COR-L47 (cell line): Measurements from ENCODE around the gene SMG7.

ENCODE experiments used
- DNase-seq: peaks from one replicate; lab custom pipeline; 2025; lab: John Stamatoyannopoulos, UW

Gene SMG7

DNA sequence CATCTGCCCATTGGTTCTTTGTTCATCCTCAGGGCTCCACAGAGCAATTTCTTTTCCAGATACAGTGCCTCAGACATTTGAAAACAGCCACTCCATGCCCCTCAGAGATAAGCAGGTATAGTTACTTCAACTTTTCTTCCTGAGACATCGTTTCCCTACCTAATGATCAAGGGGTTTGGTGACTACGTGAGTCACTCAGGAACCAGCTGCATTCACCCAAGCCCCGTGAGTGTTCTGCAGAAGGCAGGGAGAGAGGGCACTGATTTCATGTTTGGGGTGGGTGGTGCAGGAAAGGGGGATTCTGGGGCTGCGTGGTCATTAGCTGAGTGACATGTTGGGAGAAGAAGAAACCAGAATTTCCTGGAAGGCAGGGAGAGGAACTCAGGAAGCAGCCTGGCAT, 93.0 kb downstream of the SMG7 start:
- no peak for DNase-seq

DNA sequence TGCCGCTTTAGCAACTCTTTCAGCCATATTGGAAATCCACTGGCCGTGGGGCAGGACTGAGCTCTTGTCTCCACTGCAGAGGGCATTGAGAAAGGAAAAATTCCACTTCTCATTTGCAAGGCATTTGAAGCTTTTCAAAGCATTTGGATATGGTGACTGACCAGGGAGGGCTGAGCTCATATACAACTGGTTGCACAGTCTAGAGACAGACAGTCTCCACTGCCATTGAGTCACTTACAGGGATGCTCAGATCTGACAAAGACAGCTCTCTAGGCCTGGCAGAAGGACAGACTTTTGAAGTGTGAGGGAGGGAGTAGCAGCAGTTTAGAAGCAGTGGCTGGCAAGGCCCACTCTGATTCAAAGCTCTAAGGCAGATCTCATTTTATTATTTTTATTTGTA, 93.7 kb downstream of the SMG7 start:
- DNase-seq = no peak

DNA sequence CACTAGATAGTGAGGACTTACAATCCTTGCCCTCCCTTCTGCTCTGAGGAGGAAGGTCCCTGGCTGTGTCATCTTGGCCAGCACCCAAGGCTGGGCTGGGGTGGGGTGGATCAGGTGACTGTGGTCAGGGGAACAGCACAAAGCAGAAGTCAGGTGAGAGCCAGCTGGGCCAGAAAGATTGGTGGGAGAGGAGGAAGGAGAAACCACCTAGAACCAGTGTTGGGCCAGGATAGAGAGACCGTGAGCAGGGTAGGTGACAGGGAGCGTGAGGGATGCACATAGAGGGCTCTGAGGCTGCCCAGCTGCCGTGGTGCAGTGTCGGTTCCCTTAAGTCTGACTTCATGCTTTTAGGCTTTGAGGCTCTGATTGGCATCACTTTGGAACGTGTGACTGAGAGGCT, 95.3 kb downstream of the SMG7 start:
- DNase-seq = peak; percentile 36

DNA sequence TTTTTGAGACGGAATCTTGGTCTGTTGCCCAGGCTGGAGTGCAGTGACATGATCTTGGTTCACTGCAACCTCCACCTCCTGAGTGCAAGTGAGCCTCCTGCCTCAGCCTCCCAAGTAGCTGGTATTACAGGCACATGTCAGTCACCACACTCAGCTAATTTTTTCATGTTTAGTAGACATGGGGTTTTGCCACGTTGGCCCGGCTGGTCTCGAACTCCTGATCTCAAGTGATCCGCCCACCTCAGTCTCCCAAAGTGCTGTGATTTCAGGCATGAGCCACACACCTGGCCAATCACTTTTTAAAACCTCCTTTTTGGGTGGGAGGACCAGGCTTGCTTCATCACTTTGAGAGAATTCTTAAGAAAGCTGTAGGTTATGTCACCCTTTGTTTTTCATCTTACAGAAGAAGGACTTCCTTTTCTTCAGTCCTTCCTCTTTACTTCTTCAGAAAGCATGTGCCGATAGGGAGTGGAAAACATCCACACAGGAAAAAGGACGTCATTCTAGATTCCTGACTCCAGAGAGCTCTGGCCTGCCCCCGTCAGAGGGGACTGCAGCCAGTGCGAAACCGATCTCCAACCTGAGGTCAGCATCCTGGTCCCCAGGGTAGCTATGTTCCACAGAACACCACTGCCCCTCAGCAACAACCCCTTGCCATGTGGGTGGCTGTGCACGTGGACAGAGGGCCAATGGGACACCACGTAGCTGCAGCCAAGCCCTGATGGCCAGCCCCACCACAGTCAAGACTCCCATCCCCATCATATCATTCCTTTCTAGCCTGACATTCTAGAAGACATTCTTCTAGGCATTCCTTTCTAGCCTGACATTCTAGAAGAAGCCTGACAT, 96.1 kb downstream of the SMG7 start:
- DNase-seq = no peak

DNA sequence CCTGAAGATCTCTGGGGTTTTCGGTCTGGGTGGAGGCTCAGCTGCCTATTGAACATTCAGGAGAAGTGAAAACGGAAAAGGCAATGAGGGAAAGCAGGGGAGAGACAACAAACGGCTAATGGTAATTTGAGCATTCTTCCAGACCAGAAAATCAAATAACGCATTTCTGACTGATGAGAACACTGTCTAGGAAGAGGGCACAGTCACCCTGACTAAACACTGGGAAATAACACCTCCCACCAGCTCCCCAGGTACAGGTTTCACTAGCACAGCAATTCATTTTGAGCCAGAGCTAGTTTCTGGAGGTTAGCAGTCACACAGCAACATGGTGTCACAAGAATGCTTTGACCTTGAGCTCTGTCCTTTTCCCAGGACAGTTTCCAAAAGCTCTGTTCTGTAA, 96.8 kb downstream of the SMG7 start:
- no peak for DNase-seq

DNA sequence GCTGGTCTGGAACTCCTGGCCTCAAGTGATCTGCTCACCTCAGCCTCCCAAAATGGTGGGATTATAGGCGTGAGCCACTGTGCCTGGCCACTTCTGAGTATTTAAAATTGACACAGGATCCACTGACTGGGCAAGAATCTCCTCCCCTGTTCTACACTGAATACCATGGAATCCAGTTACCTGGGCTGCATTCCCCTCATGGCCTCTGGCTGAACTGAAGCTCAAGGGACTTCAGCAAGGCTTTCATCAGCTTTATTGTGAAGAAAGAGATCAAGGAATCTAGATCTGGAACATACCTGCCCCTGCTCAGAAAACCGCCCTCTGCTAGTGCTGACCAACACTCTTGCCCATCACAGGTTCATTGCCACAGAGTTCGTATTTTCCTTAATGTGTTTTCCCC, 97.5 kb downstream of the SMG7 start:
- no peak for DNase-seq

DNA sequence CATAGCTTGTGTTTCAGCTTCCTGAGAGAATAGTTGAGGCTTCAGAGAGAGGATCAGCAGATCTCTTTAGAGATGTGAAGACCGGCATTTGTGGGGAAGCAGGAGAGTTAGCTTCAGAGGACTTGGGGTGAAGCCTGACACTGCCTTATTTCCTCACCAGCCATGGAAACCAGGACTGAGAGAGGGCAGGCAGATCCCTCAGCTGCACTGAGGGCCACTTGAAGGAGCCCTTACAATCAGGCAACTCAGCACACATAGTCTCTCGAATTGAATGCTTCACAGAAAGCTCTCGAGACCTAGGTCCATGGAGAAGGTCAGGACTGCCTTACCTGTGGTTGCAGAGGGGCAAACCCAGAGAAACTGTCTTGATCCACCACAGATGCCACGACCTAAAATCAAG, 98.2 kb downstream of the SMG7 start:
- DNase-seq = no peak

DNA sequence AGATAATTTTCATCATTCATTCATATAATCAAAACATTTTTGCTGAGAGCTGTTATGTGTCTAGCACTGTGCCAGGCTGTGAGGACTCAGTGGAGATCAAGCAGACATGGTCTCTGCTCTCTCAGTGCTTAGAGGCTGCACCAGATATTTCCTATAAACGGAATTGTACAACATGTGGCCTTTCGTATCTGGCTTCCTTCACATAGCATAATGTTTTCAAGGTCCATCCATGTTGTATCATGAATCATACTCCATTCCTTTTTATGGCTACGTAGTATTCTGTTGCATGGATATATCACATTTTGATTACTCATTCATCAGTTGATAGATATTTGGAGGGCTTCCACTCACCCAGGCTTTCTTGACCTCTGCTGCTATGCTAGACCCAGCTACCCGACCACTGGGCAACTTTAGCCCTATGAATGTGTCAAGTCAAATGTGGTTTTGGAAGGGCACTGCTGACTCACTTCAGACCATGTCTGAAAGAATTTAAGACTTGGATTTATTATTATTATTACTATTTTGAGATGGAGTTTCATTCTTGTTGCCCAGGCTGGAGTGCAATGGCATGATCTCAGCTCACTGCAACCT, 99.5 kb downstream of the SMG7 start:
- DNase-seq = no peak

DNA sequence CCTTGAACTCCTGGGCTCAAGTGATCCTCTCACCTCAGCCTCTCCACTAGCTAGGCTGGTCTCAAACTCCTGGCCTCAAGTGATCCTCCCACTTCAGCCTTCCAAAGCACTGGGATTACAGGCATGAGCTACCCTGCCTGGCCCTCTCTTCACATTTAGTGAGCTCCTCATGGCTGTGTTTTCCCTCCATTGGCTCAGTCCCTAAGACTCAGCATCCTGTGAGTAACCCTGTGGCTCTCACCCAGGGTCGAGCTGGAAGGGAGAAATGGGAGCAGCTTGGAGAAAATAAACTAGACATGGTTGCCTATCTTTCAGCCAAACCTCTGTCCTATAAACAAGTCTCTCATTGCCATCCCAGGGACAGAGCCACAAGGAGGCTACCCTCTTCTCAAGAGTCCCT, 100.4 kb downstream of the SMG7 start:
- no peak for DNase-seq

DNA sequence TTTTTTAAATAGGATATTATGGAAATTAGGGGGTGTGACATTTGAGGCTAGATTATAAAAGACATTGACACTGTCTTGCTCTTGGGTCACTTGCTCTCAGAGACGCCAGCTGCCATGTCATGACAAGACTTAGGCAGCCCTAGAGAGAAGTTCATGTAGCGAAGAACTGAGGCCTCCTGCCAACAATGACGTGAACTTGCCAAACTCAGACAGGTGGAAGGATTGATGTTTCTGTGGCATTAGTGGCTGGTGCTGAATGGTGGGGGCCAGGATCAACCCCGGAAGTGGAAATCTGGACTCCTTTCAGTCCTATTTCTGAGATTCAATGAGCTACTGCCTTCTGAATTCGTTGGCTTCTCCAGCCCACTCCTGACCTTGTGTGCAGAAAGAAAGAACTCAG, 103.3 kb downstream of the SMG7 start:
- DNase-seq = no peak

DNA sequence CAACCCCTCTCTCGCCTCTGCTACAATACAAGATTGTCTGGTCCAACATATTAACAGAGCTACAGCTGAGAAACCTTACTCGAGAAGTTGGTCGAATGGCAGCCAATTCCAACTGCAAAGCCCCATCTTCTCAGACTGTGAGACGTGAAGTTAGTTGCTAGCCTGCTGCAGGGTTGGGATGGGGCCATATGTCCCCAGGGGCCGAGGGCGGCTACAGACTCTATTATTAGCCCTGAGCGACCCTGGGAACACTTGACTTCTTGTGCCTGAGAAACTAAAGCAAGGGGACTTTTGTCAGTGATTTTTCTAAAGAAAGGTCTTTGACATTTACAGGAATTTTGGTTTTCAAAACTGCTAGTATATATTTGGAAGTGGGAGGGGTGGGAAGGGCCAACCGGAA, 104.2 kb downstream of the SMG7 start:
- DNase-seq = no peak

DNA sequence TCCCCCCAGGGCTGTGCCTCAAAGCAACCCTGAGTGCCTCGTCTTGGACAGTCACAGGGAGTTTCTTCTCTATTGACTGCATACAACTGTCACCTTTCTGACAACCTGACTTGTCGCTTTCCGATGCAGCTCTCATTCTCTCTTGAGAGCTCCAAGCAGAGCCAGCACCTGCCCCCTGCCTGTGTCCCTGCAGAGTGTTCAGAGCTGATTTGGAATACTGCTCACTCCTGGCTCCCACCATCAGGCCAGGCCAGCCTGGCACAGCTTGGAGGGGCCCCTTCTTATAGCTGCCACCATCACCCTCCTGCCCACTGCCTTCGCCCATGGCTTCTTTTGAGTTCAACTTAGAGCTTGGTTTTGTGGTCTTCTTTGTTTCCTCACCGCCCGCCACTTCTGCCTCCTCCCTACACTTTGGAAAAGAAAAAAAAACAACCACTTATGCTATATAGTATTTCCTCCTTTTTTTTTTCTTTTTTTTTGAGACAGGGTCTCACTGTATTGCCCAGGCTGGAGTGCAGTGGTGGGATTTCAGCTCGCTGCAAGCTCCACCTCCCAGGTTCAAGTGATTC, 105.7 kb downstream of the SMG7 start:
- no peak for DNase-seq

DNA sequence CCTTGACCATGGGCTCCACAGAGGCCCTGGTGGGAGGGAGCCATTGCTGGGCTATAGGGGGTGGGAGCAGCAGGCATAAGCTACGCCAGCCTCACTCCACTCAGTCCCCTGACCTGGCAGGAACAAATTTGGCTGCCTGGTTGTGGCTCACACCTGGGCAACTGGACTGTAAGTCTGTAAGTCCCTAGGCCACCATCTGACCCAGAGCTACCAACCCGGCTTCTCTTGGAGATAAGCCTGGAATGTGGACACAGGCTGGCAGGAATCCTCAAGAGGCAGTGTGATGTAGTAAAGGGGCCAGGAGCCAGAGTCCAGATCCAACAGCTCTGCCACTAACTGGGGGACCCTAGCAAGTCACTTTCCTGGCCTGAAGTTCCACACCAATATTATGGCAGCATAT, 106.6 kb downstream of the SMG7 start:
- no peak for DNase-seq

DNA sequence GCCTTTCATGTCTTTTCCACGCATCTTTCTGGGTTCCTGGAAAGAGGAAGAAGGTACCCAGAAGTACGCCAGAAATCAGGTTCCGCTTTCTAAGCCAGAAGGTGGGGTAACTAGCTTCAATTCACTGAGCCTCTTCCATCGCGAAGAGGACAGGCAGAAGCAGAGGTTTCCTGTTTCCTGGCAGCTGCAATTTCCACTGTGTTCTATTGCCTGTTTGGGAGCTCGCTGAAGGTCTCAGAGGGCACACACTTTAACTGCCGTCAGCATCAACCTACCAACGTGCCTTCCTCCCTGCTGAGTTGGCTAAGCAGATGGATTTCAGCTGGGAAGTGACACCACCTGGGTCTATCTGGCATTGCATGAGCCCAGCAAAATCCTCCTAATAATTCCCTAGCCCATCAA, 108.0 kb downstream of the SMG7 start:
- peak; percentile 40 for DNase-seq

DNA sequence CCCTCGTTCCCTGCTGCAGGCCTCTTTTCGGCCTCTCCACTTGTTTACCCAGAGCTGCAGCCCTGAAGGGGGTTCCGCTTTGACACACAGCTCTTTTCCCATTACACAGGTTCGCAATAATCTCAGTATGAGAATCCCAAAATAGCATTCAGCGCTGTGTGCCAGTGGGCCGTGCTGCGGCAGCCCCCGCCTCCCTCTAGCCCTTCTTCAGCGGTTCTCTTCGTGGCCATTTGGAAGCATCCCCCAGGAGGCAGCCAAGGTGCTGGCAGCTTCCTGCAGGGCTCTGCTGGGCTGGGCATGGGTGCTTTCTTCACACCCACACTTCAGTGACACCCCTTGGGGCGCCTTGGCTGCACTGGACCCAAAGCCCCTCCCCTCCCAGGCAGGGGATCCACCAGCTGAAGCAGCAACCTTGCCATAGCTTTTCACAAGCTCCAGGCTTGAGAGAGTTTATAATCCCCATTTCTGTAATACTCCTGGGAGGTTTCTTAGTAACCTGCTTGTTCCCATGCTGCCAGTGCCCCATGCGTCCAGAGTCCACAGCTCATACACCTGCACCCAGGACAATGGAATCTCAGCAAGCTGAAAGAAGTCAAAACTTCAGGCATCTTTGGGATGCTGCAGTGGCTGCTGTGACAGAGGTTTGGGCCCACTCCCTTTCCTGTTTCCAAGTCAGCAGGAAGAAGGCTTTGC, 109.9 kb downstream of the SMG7 start:
- no peak for DNase-seq

DNA sequence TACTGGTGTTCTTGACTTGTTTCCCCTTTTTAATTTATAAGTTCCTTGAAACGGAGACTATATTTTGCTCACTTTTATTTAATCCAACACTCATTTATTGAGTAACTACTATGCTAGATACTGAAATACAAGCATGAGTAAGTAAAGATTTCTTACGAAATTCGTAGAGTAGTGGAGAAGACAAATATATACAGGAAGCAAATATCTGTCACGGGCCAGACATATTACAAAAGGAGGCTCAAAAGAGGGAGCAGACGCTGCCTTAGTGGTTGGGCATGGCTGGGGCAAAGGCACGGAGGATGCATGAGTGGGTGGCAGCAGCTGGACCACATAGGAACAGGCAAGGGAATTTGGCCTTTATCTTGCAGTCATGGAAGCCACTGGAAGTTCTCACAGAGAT, 111.2 kb downstream of the SMG7 start:
- no peak for DNase-seq

DNA sequence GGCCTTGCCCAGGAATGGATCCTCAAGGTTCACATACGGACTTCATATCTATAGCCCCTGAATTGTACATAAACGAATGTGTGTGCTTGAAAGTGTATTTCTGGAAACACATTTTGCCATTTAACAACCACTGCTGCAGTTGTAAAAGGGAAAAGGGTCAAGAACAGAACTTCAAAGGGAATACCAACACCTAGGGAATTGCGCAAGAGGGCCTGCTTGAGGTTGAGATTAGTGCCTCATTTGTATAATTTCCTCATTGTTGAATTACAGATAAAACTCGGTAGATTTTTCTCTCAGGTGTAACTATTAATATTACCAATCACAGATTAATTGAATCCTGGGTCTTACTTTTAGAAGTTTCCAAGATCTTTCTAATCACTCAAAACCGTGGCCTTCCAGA, 111.8 kb downstream of the SMG7 start:
- DNase-seq = no peak

DNA sequence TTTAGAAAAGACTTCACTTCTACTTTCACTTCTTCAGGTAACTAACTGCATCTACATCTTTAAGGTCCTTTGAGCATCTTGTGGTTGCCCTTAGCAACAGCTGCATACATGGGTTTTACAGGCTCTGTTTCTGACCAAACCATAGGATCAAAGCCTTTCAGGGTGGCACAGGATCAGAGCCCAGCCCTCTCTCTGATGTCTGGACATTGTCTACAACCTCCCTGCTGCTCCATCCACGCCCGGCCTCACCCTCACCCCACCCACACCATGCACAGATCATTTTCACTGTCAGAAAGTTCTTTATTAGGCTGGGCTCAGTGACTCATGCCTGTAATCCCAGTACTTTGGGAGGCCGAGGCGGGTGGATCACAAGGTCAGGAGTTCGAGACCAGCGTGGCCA, 112.7 kb downstream of the SMG7 start:
- no peak for DNase-seq

DNA sequence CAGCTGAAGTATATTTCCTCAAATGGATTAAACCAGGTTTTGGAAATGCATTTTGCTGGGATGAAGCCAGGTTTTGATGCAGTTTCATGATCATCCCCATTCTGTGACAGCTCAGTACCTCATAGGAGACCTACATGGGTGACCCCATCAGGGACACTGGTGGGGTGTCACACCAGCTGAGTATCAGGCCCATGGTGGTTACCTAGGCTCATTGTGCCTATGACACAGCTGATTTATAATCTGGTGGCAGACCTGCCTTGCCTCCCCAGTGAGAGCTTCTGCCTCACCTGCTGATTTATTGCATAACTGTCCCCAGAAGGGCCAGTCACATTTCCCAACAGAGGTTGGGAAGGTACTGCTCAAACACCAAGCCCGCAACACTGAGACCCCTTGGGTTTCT, 114.2 kb downstream of the SMG7 start:
- DNase-seq = no peak

DNA sequence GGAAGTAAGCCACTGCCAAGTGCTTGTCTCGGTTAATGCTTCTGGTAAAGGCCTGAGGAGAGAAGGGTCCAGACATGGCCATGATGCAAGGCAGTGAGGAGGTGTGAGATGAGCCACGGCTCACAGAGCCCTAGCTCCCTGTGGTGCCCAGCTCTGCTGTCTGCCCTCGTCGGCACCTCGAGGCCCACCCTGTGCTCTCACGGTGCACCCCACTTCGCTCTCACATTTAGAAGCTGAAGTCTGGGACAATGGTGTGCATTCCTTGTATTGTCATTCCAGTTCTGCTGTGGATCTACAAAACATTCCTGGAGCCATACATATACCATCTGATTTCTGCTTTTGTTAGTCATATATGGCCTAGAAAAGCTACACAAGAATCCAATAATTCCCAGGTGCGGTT, 114.6 kb downstream of the SMG7 start:
- DNase-seq = no peak

DNA sequence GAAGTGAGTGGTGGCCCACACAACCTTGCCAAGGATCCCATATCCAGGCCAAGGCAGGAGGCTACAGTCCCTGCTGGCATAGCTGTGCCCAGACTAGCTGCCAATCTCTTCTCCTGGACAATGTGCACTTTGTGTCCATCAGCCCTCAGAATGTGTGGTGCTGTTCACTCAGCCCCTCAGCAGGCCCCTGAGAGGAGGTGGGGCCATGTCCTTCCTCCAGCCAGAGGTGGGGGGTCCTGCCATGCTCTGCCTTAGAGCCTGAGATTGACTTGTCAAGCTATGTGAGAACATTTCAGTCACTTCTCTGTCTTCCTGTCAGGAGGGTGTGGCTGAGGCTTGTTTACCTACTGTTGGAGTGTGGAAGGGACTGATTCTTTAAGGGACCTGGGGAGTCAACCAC, 116.5 kb downstream of the SMG7 start:
- DNase-seq = no peak

DNA sequence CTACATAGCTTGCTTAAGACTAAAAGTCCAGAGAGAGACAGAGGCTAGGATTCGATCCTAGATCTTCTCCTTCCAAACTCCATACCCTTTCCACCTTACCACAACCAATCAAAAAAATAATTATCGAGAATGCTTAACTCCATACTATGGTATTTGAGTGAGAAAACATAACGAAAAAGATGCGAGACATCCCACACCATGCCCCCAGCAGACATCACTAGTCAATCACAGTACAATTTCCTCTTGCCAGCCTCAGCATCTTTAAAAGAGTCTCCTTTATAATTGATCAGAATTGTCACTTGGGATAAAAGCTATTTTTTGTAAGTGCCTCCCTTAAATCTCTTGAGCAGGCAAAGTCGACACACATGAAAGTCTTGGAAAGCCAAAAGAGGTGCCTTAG, 117.1 kb downstream of the SMG7 start:
- no peak for DNase-seq

DNA sequence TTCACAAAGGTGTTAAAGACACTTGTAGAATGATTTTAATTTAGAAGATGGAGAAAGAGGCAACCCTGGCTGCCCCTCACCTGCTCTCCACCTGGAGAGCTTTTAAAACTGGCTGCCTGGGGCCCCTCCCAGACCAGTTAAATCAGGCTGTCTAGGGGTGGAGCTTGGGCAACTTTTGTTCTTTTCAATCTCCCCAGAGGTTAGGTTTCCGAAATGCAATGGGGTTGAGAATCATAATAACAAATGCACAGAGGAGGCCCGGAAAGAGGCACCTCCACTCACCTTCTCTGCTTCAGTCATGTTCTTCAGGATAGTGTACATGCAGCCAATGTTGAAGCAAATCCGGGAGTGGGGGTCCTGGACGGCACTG, 117.6 kb downstream of the SMG7 start:
- no peak for DNase-seq
